GM19025 (cell line): ENCODE results near the gene ARHGAP15.

Experiments used
- ATAC-seq: cut with Tn5 transposase; IDR thresholded peaks from one replicate; pipeline ENCODE4 v1.9.1; 2021; ENCODE audit warnings: mild to moderate bottlenecking, low read depth, moderate library complexity; ENCODE audit not compliant: unreplicated experiment

Gene ARHGAP15

GRCh38 chr2:143473820-143474219 lies 344.6 kb downstream of the ARHGAP15 start:
- no peak for ATAC-seq

- ATAC-seq, result no peak
Observed at GRCh38 chr2:143474586-143474985, 345.4 kb downstream of the ARHGAP15 start.

DNA sequence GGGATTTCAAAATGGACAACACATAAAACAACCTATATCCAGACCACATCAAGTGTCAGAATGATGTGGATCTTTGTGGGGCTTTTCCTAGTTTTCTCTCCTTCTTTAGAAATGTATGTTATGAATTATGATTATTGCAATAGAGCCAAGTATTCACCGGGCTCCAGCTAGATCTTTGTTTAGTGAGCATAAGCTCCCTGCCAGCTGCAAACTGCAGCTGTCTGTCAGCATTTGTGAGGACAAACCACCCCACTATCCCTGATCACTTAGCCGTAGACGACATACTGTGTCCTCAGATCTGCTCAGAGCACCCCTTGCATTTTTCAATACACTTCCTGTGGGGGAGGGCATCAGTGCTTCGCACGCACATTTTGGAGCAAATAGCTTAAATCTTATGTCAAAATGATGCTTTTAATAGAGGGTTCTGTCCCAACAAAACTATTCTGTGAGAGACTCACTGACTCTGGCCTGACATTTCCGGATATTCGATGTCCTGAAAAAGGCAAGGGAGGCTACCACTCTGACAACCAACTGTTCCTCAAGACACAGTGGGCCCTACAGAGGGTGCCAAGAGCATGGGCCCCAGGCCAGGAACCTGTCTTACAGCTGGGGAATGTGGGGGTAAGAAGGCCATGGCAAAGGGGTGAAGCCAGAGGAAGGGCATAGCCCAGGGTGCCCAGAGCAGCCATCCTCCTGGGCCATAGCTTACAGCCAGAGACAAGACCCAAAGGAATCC lies 346.0 kb downstream of the ARHGAP15 start:
- no peak for ATAC-seq

DNA sequence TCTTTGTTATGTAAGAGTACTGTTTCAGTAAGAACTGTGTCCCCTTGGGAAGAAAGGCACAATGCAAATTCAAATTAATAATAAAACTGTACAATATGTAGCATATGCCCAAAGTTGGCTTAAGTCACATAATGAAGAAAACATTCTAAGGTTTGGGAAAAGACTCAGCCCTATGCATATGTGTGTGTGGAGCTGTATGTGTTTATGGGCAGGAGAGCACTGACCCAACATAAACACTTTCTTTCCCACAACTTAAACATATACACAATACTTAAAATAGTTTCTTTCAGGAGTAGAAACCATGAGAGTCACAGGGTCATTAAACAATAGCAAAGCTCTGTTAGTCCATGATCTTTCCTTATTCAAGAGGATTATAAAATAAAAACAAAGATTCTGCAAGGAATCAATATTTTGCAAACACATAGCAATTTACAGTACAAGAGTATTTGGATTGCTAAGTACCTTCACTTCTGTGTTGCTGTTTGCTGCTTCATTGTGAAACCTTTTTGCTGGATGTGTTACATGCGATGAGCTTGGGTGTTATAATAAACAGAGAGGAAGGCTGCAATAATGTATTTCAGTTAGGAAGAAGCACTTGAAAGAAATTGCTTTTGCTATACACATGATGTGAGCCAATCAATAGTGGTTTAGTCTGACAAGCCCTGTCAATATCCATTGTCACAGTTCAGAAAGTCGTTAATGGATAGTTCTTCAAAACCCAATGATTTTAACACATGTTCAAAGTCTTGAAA lies 347.3 kb downstream of the ARHGAP15 start:
- ATAC-seq, result no peak

DNA sequence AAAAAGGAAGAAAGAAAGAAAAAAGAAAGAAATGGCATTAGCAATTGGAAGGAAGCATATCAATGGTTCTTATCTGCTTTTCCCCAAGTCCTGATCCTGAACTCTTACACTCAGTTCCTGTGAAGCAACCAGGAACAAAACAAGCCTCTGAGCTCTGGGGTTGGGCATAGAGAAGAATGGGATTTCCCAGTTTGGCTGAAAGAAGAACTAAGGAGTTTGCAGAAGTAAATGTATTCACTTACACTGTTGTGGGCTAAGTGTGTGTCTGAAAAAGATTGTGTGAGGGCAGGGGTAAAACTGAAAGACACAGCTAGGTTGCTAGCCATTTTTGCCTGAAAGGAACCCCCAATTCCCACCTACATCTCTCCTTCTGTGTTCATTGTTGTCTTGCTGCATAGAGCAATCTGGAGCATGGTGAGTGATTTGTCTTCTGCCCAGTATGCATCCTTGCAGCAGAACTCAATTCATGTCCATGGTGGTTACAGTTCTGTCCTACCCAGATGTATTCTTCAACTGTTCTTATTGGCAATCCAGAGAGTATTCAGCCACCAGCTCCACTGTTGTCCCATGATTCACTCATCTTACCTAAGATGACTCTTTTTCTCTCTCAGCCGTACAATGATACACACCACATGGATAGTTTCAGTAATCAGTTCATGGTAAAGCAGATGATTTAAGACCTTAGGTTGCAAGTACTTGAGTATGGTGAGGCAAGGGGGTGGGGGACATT lies 348.7 kb downstream of the ARHGAP15 start:
- peak; percentile 59 for ATAC-seq

DNA sequence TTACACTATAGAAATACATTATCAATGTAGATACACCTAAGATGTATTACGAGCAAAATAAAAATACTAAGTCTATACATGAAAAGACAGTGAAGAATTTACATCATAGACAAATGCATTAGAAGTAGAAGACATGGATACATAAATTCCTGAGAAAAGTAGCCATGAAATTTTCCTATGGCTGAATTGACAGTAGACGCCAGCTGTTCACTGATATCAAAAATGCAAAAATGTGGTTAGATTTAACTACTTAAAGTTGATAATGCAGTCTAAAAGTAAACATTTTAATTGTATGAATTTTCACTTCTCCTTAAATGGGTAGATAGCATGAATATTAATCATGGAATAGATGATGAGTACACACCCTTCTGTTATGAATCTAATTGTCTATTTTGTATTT lies 350.9 kb downstream of the ARHGAP15 start:
- no peak for ATAC-seq

GRCh38 chr2:143480601-143481236 lies 351.5 kb downstream of the ARHGAP15 start:
- ATAC-seq, result no peak

DNA sequence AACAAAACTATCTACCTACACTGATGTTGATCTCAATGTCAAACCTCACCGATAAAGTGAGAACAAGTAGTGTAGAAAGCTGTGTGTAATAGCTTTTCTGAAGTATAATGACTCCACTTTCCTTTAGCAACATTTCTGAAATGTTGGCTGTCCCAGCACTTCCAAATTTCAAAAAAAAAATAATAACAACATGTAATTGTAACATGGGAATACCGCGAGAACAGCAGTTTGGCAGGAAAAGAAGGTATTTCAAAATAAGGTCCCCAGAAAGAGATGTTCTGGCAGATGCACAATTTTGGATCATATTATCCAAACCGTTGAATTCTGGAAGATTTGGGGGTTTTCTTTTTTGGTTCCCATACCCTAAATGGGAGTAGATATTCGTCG lies 352.0 kb downstream of the ARHGAP15 start:
- ATAC-seq, result no peak

- no peak for ATAC-seq
Observed at GRCh38 chr2:143481733-143482132, 352.5 kb downstream of the ARHGAP15 start.

GRCh38 chr2:143482316-143482715 lies 353.1 kb downstream of the ARHGAP15 start:
- ATAC-seq, result no peak

GRCh38 chr2:143482771-143483170 lies 353.6 kb downstream of the ARHGAP15 start:
- no peak for ATAC-seq

GRCh38 chr2:143486976-143487375 lies 357.8 kb downstream of the ARHGAP15 start:
- ATAC-seq, result no peak

GRCh38 chr2:143489145-143489544 lies 359.9 kb downstream of the ARHGAP15 start:
- ATAC-seq, result no peak

DNA sequence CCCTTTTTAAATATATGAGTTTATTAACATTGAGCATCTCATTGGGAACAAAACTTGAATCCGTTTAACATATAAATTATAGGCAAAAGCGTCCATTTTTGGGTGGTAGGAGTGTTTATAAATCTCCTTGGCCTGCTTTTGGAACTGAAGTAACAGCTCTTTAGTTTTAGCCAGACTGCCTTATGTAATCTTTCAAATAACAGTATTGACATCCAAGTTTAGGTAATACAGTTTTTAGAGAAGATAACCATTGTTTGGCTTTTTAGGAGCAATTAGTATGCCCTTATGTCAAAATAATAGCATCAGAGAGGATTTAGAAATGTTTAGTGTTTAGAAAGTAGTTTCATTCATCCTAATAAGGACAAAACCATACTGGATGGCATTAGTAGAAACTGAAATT lies 361.9 kb downstream of the ARHGAP15 start:
- no peak for ATAC-seq

- no peak for ATAC-seq
Observed at GRCh38 chr2:143493339-143493738, 364.1 kb downstream of the ARHGAP15 start.

GRCh38 chr2:143497726-143498125 lies 368.5 kb downstream of the ARHGAP15 start:
- ATAC-seq, result no peak

GRCh38 chr2:143498496-143498895 lies 369.3 kb downstream of the ARHGAP15 start:
- ATAC-seq, result no peak

- no peak for ATAC-seq
Observed at GRCh38 chr2:143499061-143499460, 369.8 kb downstream of the ARHGAP15 start.

GRCh38 chr2:143501106-143501676 lies 372.0 kb downstream of the ARHGAP15 start:
- ATAC-seq, result no peak

DNA sequence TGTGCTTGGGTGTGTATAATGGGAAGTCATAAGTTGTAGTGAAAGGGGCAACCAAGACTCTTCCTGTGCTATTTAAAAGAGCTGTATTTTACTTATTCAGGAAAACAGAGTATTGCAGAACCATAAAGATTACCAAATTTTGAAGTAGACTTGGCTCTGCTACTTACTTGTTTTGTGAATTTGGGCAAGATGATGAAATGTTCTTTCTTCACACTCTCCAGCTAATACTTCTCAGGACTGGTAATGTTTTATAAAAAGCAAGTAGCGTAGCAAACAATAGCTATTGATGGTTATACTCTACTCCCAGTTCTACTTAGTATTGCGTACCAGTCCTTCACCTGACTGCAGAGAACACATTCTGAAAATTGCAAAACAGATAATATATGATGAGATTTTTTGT lies 374.1 kb downstream of the ARHGAP15 start:
- ATAC-seq, result no peak

GRCh38 chr2:143504397-143504796 lies 375.2 kb downstream of the ARHGAP15 start:
- ATAC-seq, result no peak
